Activated naive CD8-positive, alpha-beta T cell treated with anti-CD3 and anti-CD28 coated beads, Interleukin-2, amount 50 U/mL, for 24 hours (primary cell): Measurements from ENCODE around the gene RAET1E.
"Not testable (repeated sequence)": the region's sequence is repeated elsewhere in the genome, so short reads cannot be mapped to it uniquely, and the experiment has no call there.

Experiments used
- ATAC-seq: fragments of 150-1000 bp; cut with Tn5 transposase; one replicate; pipeline ENCODE4 v1.10.0; 2021
- DNase-seq: peaks from one replicate; pipeline ENCODE4 v3.0.0; 2021
- H3K27ac Mint-ChIP-seq: one replicate; pipeline ENCODE4 v1.8.0; 2021; ENCODE audit warnings: mild to moderate bottlenecking, mixed read lengths
- H3K27me3 Mint-ChIP-seq: one replicate; pipeline ENCODE4 v1.8.0; 2021; ENCODE audit warnings: mixed read lengths
- H3K36me3 Mint-ChIP-seq: one replicate; pipeline ENCODE4 v1.8.0; 2021; ENCODE audit warnings: low read depth, mixed read lengths
- H3K4me1 Mint-ChIP-seq: one replicate; pipeline ENCODE4 v1.8.0; 2021; ENCODE audit warnings: mixed read lengths
- H3K4me3 Mint-ChIP-seq: one replicate; pipeline ENCODE4 v1.8.0; 2021; ENCODE audit warnings: mild to moderate bottlenecking, moderate library complexity, mixed read lengths
- H3K9me3 Mint-ChIP-seq: one replicate; pipeline ENCODE4 v1.8.0; 2021; ENCODE audit warnings: mixed read lengths

RAET1E gene

GRCh38 chr6:149897855-149898744, at the start of gene RAET1E:
RAET1E (minus strand) TSS chr6:149898113; CDS start chr6:149890901, 7,212 bp downstream.
- H3K9me3 Mint-ChIP-seq: no peaks in the 10 kb centered on the region
- H3K27me3 Mint-ChIP-seq: peaks cover 5% of the 10 kb centered on the region
- no peaks in the 10 kb centered on the region for H3K36me3 Mint-ChIP-seq
- H3K27ac Mint-ChIP-seq: no peak within 1 kb of the TSS
- DNase-seq (no peak), ATAC-seq (no peak)
- H3K4me3 Mint-ChIP-seq: no peak within 1 kb of the TSS
- peaks cover 11% of the 10 kb centered on the region for H3K4me1 Mint-ChIP-seq

GRCh38 chr6:149947533-149947932, 49.6 kb upstream of the RAET1E start:
- not testable (repeated sequence) for H3K4me1 Mint-ChIP-seq, H3K36me3 Mint-ChIP-seq, H3K27ac Mint-ChIP-seq, DNase-seq, H3K9me3 Mint-ChIP-seq, ATAC-seq, H3K4me3 Mint-ChIP-seq
- H3K27me3 Mint-ChIP-seq: peaks cover 49% of the 10 kb centered on the region

- H3K9me3 Mint-ChIP-seq, DNase-seq, H3K27ac Mint-ChIP-seq, H3K4me3 Mint-ChIP-seq, H3K36me3 Mint-ChIP-seq, ATAC-seq, H3K4me1 Mint-ChIP-seq: not testable (repeated sequence)
- H3K27me3 Mint-ChIP-seq: peaks cover 47% of the 10 kb centered on the region
These were observed 48.7 kb upstream of the RAET1E start for GRCh38 chr6:149946631-149947030.

GRCh38 chr6:149945276-149945675, 47.4 kb upstream of the RAET1E start:
- Mint-ChIP-seq H3K4me1 (peaks cover 14% of the 10 kb centered on the region), H3K27me3 (peaks cover 41% of the 10 kb centered on the region)
- not testable (repeated sequence) for H3K9me3 Mint-ChIP-seq, H3K4me3 Mint-ChIP-seq, H3K27ac Mint-ChIP-seq, H3K36me3 Mint-ChIP-seq, ATAC-seq, DNase-seq

GRCh38 chr6:149943321-149943720, 45.4 kb upstream of the RAET1E start:
- not testable (repeated sequence) for H3K9me3 Mint-ChIP-seq, H3K27ac Mint-ChIP-seq, H3K4me3 Mint-ChIP-seq, ATAC-seq, H3K36me3 Mint-ChIP-seq, DNase-seq
- Mint-ChIP-seq H3K27me3 (peaks cover 44% of the 10 kb centered on the region), H3K4me1 (peaks cover 28% of the 10 kb centered on the region)

- H3K27ac Mint-ChIP-seq: no peak overlapping the region
- peak overlapping the region; percentile 43 for H3K4me3 Mint-ChIP-seq
- H3K9me3 Mint-ChIP-seq: no peaks in the 10 kb centered on the region
- DNase-seq (no peak), ATAC-seq (no peak)
- H3K36me3 Mint-ChIP-seq: no peaks in the 10 kb centered on the region
- peaks cover 34% of the 10 kb centered on the region for H3K4me1 Mint-ChIP-seq
- peaks cover 45% of the 10 kb centered on the region for H3K27me3 Mint-ChIP-seq
These were observed 44.5 kb upstream of the RAET1E start for GRCh38 chr6:149942461-149942829.

- Mint-ChIP-seq H3K27me3 (peaks cover 51% of the 10 kb centered on the region), H3K36me3 (no peaks in the 10 kb centered on the region)
- ATAC-seq: peak; percentile 87
These were observed 43.9 kb upstream of the RAET1E start, which contains the start of gene ULBP2 for GRCh38 chr6:149941583-149942460. ULBP2 (plus strand) TSS chr6:149942014; CDS start chr6:149942073, 59 bp downstream.

GRCh38 chr6:149940672-149940982, 42.7 kb upstream of the RAET1E start:
- ATAC-seq: no peak
- no peak overlapping the region for H3K27ac Mint-ChIP-seq
- DNase-seq: no peak
- no peaks in the 10 kb centered on the region for H3K36me3 Mint-ChIP-seq
- peaks cover 60% of the 10 kb centered on the region for H3K27me3 Mint-ChIP-seq
- H3K9me3 Mint-ChIP-seq: no peaks in the 10 kb centered on the region
- H3K4me3 Mint-ChIP-seq: peak overlapping the region; percentile 18
- peaks cover 34% of the 10 kb centered on the region for H3K4me1 Mint-ChIP-seq

More at GRCh38 chr6:149941583-149942460, 43.9 kb upstream of the RAET1E start, which contains the start of gene ULBP2:
- H3K27ac Mint-ChIP-seq: peak within 1 kb of the TSS; percentile 54
- H3K4me1 Mint-ChIP-seq: peaks cover 34% of the 10 kb centered on the region
- H3K9me3 Mint-ChIP-seq: no peaks in the 10 kb centered on the region
- DNase-seq: peak; percentile 84
- peak within 1 kb of the TSS; percentile 85 for H3K4me3 Mint-ChIP-seq

- H3K4me3 Mint-ChIP-seq: peak overlapping the region; percentile 18
- H3K27me3 Mint-ChIP-seq: peaks cover 64% of the 10 kb centered on the region
- no peaks in the 10 kb centered on the region for H3K36me3 Mint-ChIP-seq
- H3K4me1 Mint-ChIP-seq: peaks cover 35% of the 10 kb centered on the region
- no peaks in the 10 kb centered on the region for H3K9me3 Mint-ChIP-seq
- ATAC-seq: no peak
- no peak for DNase-seq
- no peak overlapping the region for H3K27ac Mint-ChIP-seq
These were observed 42.2 kb upstream of the RAET1E start for GRCh38 chr6:149939909-149940671.

GRCh38 chr6:149939356-149939648, 41.4 kb upstream of the RAET1E start:
- H3K4me1 Mint-ChIP-seq: peaks cover 40% of the 10 kb centered on the region

GRCh38 chr6:149938571-149939355, 40.9 kb upstream of the RAET1E start:
- H3K4me1 Mint-ChIP-seq: peaks cover 42% of the 10 kb centered on the region

More at GRCh38 chr6:149939356-149939648, 41.4 kb upstream of the RAET1E start:
- ATAC-seq (no peak), DNase-seq (no peak)
- H3K27me3 Mint-ChIP-seq: peaks cover 72% of the 10 kb centered on the region
- no peaks in the 10 kb centered on the region for H3K9me3 Mint-ChIP-seq
- no peak overlapping the region for H3K27ac Mint-ChIP-seq
- H3K4me3 Mint-ChIP-seq: peak overlapping the region; percentile 41
- H3K36me3 Mint-ChIP-seq: no peaks in the 10 kb centered on the region

GRCh38 chr6:149938013-149938570, 40.2 kb upstream of the RAET1E start:
- H3K4me1 Mint-ChIP-seq: peaks cover 42% of the 10 kb centered on the region
- H3K4me3 Mint-ChIP-seq: peak overlapping the region; percentile 41
- not testable (repeated sequence) for H3K27ac Mint-ChIP-seq, H3K36me3 Mint-ChIP-seq, H3K9me3 Mint-ChIP-seq, DNase-seq
- peaks cover 77% of the 10 kb centered on the region for H3K27me3 Mint-ChIP-seq
- peak; percentile 65 for ATAC-seq

More at GRCh38 chr6:149938571-149939355, 40.9 kb upstream of the RAET1E start:
- Mint-ChIP-seq H3K27ac (no peak overlapping the region), H3K36me3 (no peaks in the 10 kb centered on the region), H3K27me3 (peaks cover 72% of the 10 kb centered on the region), H3K9me3 (no peaks in the 10 kb centered on the region), H3K4me3 (peak overlapping the region; percentile 41)
- DNase-seq (peak; percentile 48), ATAC-seq (peak; percentile 44)

- DNase-seq: no peak
- Mint-ChIP-seq H3K27me3 (peaks cover 79% of the 10 kb centered on the region), H3K4me3 (no peak overlapping the region), H3K4me1 (peaks cover 39% of the 10 kb centered on the region), H3K36me3 (no peaks in the 10 kb centered on the region), H3K27ac (no peak overlapping the region), H3K9me3 (no peaks in the 10 kb centered on the region)
- ATAC-seq: no peak
These were observed 38.8 kb upstream of the RAET1E start for GRCh38 chr6:149936743-149937142.
